H1 (cell line): ENCODE data around the gene SLC2A10. TPM values are rescaled to one million over a fixed set of nuclear protein-coding genes. Genes with fewer than 3 reads are reported as not detected.

Experiments
- polyA plus RNA-seq, 7 experiments: library from polyadenylated mRNA; depleted of rRNA in 3 of 7; stranded (reverse) in 5 of 7; unstranded in 2 of 7; fragments of >200 nt in 5 of 7; fragments of 200-250 nt in 2 of 7; gene quantifications; 1 replicate in 5 of 7; 2 replicates in 1 of 7; 4 replicates in 1 of 7; pipeline versions ENCODE4 v1.2.1 to v1.2.3, GENCODE V29; 2011 to 2013; ENCODE audit warnings: missing spikeins in 2 of 7, mixed read lengths in 2 of 7
- total RNA-seq: library from RNA; stranded (reverse); fragmentation: NEBNext Ultra II Directional; extraction: Animal tissue kit (Norgen Biotek cat#: 25700); gene quantifications from 2 replicates; pipeline ENCODE4 v1.2.1, GENCODE V29; 2021
- TF ChIP-seq, protein P1 (sequence below): fragments of 300-600 bp; sonication (generic); IDR thresholded peaks from 2 replicates; pipeline ENCODE4 v1.7.1; 2012; ENCODE audit warnings: low read length, moderate library complexity, mild to moderate bottlenecking, inconsistent platforms; ENCODE audit not compliant: insufficient replicate concordance

SLC2A10 gene
- total and polyA plus RNA-seq, 2 of the 8 experiments (the other 6 are each of a cell fraction or from before 2014, with no cell fraction given): 9.0 to 9.7 TPM

GRCh38 chr20:46674253-46675083 is 35.0 kb upstream of the SLC2A10 start (continued):
- TF ChIP-seq, protein P1, sequence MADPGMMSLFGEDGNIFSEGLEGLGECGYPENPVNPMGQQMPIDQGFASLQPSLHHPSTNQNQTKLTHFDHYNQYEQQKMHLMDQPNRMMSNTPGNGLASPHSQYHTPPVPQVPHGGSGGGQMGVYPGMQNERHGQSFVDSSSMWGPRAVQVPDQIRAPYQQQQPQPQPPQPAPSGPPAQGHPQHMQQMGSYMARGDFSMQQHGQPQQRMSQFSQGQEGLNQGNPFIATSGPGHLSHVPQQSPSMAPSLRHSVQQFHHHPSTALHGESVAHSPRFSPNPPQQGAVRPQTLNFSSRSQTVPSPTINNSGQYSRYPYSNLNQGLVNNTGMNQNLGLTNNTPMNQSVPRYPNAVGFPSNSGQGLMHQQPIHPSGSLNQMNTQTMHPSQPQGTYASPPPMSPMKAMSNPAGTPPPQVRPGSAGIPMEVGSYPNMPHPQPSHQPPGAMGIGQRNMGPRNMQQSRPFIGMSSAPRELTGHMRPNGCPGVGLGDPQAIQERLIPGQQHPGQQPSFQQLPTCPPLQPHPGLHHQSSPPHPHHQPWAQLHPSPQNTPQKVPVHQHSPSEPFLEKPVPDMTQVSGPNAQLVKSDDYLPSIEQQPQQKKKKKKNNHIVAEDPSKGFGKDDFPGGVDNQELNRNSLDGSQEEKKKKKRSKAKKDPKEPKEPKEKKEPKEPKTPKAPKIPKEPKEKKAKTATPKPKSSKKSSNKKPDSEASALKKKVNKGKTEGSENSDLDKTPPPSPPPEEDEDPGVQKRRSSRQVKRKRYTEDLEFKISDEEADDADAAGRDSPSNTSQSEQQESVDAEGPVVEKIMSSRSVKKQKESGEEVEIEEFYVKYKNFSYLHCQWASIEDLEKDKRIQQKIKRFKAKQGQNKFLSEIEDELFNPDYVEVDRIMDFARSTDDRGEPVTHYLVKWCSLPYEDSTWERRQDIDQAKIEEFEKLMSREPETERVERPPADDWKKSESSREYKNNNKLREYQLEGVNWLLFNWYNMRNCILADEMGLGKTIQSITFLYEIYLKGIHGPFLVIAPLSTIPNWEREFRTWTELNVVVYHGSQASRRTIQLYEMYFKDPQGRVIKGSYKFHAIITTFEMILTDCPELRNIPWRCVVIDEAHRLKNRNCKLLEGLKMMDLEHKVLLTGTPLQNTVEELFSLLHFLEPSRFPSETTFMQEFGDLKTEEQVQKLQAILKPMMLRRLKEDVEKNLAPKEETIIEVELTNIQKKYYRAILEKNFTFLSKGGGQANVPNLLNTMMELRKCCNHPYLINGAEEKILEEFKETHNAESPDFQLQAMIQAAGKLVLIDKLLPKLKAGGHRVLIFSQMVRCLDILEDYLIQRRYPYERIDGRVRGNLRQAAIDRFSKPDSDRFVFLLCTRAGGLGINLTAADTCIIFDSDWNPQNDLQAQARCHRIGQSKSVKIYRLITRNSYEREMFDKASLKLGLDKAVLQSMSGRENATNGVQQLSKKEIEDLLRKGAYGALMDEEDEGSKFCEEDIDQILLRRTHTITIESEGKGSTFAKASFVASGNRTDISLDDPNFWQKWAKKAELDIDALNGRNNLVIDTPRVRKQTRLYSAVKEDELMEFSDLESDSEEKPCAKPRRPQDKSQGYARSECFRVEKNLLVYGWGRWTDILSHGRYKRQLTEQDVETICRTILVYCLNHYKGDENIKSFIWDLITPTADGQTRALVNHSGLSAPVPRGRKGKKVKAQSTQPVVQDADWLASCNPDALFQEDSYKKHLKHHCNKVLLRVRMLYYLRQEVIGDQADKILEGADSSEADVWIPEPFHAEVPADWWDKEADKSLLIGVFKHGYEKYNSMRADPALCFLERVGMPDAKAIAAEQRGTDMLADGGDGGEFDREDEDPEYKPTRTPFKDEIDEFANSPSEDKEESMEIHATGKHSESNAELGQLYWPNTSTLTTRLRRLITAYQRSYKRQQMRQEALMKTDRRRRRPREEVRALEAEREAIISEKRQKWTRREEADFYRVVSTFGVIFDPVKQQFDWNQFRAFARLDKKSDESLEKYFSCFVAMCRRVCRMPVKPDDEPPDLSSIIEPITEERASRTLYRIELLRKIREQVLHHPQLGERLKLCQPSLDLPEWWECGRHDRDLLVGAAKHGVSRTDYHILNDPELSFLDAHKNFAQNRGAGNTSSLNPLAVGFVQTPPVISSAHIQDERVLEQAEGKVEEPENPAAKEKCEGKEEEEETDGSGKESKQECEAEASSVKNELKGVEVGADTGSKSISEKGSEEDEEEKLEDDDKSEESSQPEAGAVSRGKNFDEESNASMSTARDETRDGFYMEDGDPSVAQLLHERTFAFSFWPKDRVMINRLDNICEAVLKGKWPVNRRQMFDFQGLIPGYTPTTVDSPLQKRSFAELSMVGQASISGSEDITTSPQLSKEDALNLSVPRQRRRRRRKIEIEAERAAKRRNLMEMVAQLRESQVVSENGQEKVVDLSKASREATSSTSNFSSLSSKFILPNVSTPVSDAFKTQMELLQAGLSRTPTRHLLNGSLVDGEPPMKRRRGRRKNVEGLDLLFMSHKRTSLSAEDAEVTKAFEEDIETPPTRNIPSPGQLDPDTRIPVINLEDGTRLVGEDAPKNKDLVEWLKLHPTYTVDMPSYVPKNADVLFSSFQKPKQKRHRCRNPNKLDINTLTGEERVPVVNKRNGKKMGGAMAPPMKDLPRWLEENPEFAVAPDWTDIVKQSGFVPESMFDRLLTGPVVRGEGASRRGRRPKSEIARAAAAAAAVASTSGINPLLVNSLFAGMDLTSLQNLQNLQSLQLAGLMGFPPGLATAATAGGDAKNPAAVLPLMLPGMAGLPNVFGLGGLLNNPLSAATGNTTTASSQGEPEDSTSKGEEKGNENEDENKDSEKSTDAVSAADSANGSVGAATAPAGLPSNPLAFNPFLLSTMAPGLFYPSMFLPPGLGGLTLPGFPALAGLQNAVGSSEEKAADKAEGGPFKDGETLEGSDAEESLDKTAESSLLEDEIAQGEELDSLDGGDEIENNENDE: no peak
